Activated naive CD4-positive, alpha-beta T cell treated with anti-CD3 and anti-CD28 coated beads for 36 hours (primary cell): Measurements from ENCODE around the gene RS1. TPM values are rescaled to one million over a fixed set of nuclear protein-coding genes. Genes with fewer than 3 reads are reported as not detected.

Experiments
- CTCF ChIA-PET: fragments of 350-600 bp; sonication (Branson Sonifier 250); formaldehyde crosslinking; loops from one replicate; lab custom pipeline; 2021; ENCODE audit warnings: antibody characterized with exemption; lab: Charles Lee
- DNase-seq: peaks from one replicate; pipeline ENCODE4 v3.0.0-alpha.2; 2020
- H3K27ac Mint-ChIP-seq: one replicate; pipeline ENCODE4 v1.8.0; 2021; ENCODE audit warnings: mild to moderate bottlenecking, mixed read lengths
- H3K27me3 Mint-ChIP-seq: one replicate; pipeline ENCODE4 v1.8.0; 2021; ENCODE audit warnings: low read depth, mixed read lengths
- H3K36me3 Mint-ChIP-seq: one replicate; pipeline ENCODE4 v1.8.0; 2021; ENCODE audit warnings: low read depth, mixed read lengths
- H3K4me1 Mint-ChIP-seq: one replicate; pipeline ENCODE4 v1.8.0; 2021; ENCODE audit warnings: low read depth, mixed read lengths
- H3K4me3 Mint-ChIP-seq: one replicate; pipeline ENCODE4 v1.8.0; 2021; ENCODE audit warnings: mild to moderate bottlenecking, moderate library complexity, mixed read lengths
- H3K9me3 Mint-ChIP-seq: one replicate; pipeline ENCODE4 v1.8.0; 2021; ENCODE audit warnings: mixed read lengths
- intact Hi-C: fragments of 100-400 bp; cut with micrococcal nuclease; formaldehyde crosslinking; loops from one replicate; pipeline ENCODE4 v1.15.1; 2023
- total RNA-seq, 2 experiments: library from RNA; stranded (reverse); gene quantifications; one replicate each; pipeline ENCODE4 v1.2.3, GENCODE V29; 2021

RS1 gene
- total RNA-seq: not detected

DNA sequence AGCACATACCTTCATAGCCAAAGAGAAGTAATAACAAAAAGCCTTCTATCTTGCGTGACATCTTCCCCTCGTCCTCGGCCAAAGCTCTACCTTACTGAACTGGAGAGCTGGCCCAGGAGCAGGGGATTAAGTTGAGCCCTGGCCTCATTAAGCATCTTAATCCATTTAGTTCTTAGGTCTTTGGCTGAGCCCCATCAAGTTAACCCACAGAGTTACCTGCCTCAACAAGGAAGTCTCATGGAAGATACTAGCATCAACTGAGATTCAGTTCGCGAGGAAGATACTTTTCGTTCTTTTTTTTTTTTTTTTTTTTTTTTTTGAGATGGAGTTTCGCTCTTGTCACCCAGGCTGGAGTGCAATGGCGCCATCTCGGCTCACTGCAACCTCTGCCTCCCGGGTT, at the start of gene RS1:
RS1 (minus strand) TSS at position 101 of the 400 bp plus-strand sequence; CDS start at position 61, 40 bp downstream.
- Mint-ChIP-seq H3K9me3 (no peaks in the 10 kb centered on the region), H3K4me3 (no peak within 1 kb of the TSS), H3K27ac (no peak within 1 kb of the TSS), H3K4me1 (peaks cover 11% of the 10 kb centered on the region), H3K36me3 (no peaks in the 10 kb centered on the region), H3K27me3 (no peaks in the 10 kb centered on the region)
- intact Hi-C loops: loop anchor here (10.0 kb wide), 1 partner anchor 937 kb away; the partner anchor contains the start of gene SCML1
- CTCF ChIA-PET: no interaction called here
- DNase-seq: no peak

DNA sequence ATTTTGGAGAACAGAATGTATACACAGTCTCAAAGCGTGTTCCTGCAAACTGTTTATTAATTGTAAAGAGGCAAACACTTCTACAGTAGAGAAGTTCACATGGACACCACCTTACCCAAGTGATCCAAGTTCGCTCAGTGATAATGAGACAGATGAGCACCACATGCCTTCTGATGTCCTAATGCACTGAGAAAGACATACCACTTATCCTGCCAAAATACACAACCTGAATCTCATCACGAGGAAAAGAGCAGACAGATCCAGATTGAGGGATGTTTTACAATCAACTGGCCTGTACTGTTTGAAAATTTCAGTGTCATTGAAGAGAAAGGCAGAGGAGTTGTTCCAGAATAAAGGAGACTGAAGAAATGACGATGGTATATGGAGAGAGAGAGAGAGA, 47.9 kb upstream of the RS1 start:
- DNase-seq: no peak
- Mint-ChIP-seq H3K27ac (no peak overlapping the region), H3K4me1 (no peaks in the 10 kb centered on the region), H3K27me3 (no peaks in the 10 kb centered on the region), H3K9me3 (no peaks in the 10 kb centered on the region), H3K36me3 (no peaks in the 10 kb centered on the region), H3K4me3 (no peak overlapping the region)
- intact Hi-C loops: no loop called here
- CTCF ChIA-PET: no interaction called here

- Mint-ChIP-seq H3K27me3 (no peaks in the 10 kb centered on the region), H3K36me3 (no peaks in the 10 kb centered on the region), H3K9me3 (no peaks in the 10 kb centered on the region), H3K27ac (no peak overlapping the region), H3K4me3 (no peak overlapping the region), H3K4me1 (no peaks in the 10 kb centered on the region)
- intact Hi-C loops: no loop called here
- DNase-seq: no peak
- CTCF ChIA-PET: no interaction called here
These were observed 43.0 kb upstream of the RS1 start for GRCh38 chrX:18714910-18715309.

- intact Hi-C loops: no loop called here
- CTCF ChIA-PET: no interaction called here
- Mint-ChIP-seq H3K9me3 (no peaks in the 10 kb centered on the region), H3K36me3 (no peaks in the 10 kb centered on the region), H3K4me1 (peaks cover 2% of the 10 kb centered on the region), H3K4me3 (no peak overlapping the region), H3K27me3 (no peaks in the 10 kb centered on the region), H3K27ac (no peak overlapping the region)
- no peak for DNase-seq
These were observed 37.9 kb upstream of the RS1 start for GRCh38 chrX:18709833-18710232.

- H3K4me3 Mint-ChIP-seq: no peak within 1 kb of the TSS
These were observed 35.6 kb upstream of the RS1 start, which contains the start of gene PPEF1 for GRCh38 chrX:18707426-18708049. TSS of gene PPEF1 (plus strand) at chrX:18707645. CDS start at chrX:18707781, 136 bp downstream.

GRCh38 chrX:18702362-18703195, 30.7 kb upstream of the RS1 start:
- DNase-seq: no peak
- CTCF ChIA-PET: no interaction called here
- peaks cover 1% of the 10 kb centered on the region for H3K4me1 Mint-ChIP-seq
- H3K27ac Mint-ChIP-seq: no peak overlapping the region
- no peak overlapping the region for H3K4me3 Mint-ChIP-seq
- no peaks in the 10 kb centered on the region for H3K27me3 Mint-ChIP-seq
- no peaks in the 10 kb centered on the region for H3K9me3 Mint-ChIP-seq
- intact Hi-C loops: no loop called here
- H3K36me3 Mint-ChIP-seq: no peaks in the 10 kb centered on the region

More at GRCh38 chrX:18707426-18708049, 35.6 kb upstream of the RS1 start, which contains the start of gene PPEF1:
- Mint-ChIP-seq H3K36me3 (no peaks in the 10 kb centered on the region), H3K4me1 (peaks cover 2% of the 10 kb centered on the region), H3K27ac (no peak within 1 kb of the TSS), H3K9me3 (no peaks in the 10 kb centered on the region), H3K27me3 (no peaks in the 10 kb centered on the region)
- CTCF ChIA-PET: no interaction called here
- intact Hi-C loops: no loop called here
- no peak for DNase-seq

- H3K27ac Mint-ChIP-seq: no peak overlapping the region
- H3K4me3 Mint-ChIP-seq: no peak overlapping the region
- no peaks in the 10 kb centered on the region for H3K36me3 Mint-ChIP-seq
- DNase-seq: no peak
- intact Hi-C loops: no loop called here
- CTCF ChIA-PET: no interaction called here
- H3K27me3 Mint-ChIP-seq: no peaks in the 10 kb centered on the region
- no peaks in the 10 kb centered on the region for H3K9me3 Mint-ChIP-seq
- H3K4me1 Mint-ChIP-seq: no peaks in the 10 kb centered on the region
These were observed 29.9 kb upstream of the RS1 start for GRCh38 chrX:18701621-18702361.

DNA sequence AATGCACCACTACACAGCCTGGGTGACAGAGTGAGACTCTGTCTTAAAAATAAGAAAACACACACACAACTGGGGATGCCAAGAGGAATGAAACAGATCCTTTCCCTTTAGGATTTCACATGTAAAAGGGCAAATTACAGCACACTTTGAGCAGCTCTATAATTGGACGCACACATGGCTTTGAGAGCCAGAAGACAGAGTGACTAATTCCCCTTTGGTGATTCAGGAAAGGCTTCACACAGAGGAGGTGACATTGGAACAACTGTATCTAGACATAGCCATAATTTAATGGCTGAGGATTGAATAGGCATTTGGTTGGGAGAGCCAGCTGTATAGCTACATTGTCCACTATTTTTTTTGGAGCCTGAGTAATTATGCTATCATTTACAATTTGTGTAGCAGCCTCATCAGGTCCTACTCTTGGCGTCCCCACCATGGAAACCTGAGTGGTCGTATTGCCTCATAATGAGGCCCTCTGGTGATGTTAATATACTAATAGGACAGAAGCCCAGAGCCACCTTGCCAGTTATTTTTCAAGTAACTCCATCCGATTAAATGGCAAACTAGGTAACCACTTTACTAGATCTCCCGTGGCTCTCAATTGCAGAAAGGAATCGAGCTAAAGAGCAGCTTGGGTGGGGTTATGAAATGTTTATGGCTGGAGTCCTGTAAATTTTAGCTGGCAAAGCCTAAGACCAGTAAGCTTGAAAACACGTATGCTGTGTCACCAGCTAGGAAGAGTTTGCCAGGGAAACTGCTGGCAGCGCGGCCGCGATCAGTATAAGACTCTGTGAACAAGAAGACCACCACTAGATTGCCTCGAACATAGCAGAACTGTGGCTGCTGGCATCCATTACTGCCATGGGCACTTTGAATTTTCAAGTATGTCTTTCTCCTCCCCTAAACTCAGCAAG, 27.1 kb upstream of the RS1 start:
- Mint-ChIP-seq H3K4me3 (no peak overlapping the region), H3K9me3 (no peaks in the 10 kb centered on the region)
- CTCF ChIA-PET: no interaction called here

GRCh38 chrX:18696653-18697052, 24.7 kb upstream of the RS1 start:
- no peak for DNase-seq
- no peak overlapping the region for H3K4me3 Mint-ChIP-seq
- CTCF ChIA-PET: no interaction called here
- no peaks in the 10 kb centered on the region for H3K4me1 Mint-ChIP-seq
- H3K9me3 Mint-ChIP-seq: no peaks in the 10 kb centered on the region
- H3K36me3 Mint-ChIP-seq: no peaks in the 10 kb centered on the region
- H3K27ac Mint-ChIP-seq: no peak overlapping the region
- H3K27me3 Mint-ChIP-seq: no peaks in the 10 kb centered on the region
- intact Hi-C loops: no loop called here

More for the DNA sequence above, 27.1 kb upstream of the RS1 start:
- no peaks in the 10 kb centered on the region for H3K36me3 Mint-ChIP-seq
- H3K4me1 Mint-ChIP-seq: no peaks in the 10 kb centered on the region
- H3K27ac Mint-ChIP-seq: no peak overlapping the region
- no peaks in the 10 kb centered on the region for H3K27me3 Mint-ChIP-seq
- intact Hi-C loops: no loop called here
- no peak for DNase-seq

DNA sequence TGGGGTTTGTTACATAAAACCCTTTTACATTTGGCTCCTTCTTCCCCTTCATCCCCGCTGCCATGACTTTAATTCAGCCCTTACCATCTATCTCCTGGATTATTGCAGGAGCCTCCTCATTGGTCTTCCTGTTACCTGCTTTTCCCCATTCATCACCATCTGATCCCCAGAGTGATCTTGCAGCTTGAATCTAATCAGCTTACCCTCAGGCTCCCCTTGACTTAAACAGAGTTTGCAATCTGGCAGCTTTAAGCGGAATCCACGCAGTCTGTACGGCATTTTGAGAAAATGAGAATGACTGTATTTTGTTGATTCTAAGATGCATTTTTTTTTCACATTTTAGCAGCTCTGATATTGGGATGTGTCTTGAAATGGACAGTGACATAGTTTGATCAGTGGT, 20.6 kb upstream of the RS1 start:
- Mint-ChIP-seq H3K4me1 (no peaks in the 10 kb centered on the region), H3K36me3 (no peaks in the 10 kb centered on the region), H3K9me3 (no peaks in the 10 kb centered on the region), H3K27me3 (no peaks in the 10 kb centered on the region), H3K27ac (no peak overlapping the region), H3K4me3 (no peak overlapping the region)
- DNase-seq: no peak
- CTCF ChIA-PET: no interaction called here
- intact Hi-C loops: no loop called here

- Mint-ChIP-seq H3K27ac (no peak overlapping the region), H3K4me3 (no peak overlapping the region), H3K4me1 (no peaks in the 10 kb centered on the region), H3K36me3 (no peaks in the 10 kb centered on the region), H3K27me3 (no peaks in the 10 kb centered on the region), H3K9me3 (no peaks in the 10 kb centered on the region)
- intact Hi-C loops: no loop called here
- DNase-seq: no peak
- CTCF ChIA-PET: no interaction called here
These were observed 19.5 kb upstream of the RS1 start for GRCh38 chrX:18691431-18691830.
